Measurements from ENCODE around the gene CEMP1. TPM values are rescaled to one million over a fixed set of nuclear protein-coding genes. Genes with fewer than 3 reads are reported as not detected.
A peak's percentile ranks its signal among the peaks of the same experiment; 100 is the strongest.

The CEMP1 gene
- total RNA-seq, 1 experiment from 2014 or later, result not detected

GRCh38 chr16:2520097-2520783 lies 11.0 kb downstream of the CEMP1 start, which contains the start of gene AMDHD2:
Gene AMDHD2, plus strand, starts transcription at chr16:2520371. Its CDS starts 88 bp downstream, at chr16:2520459.
- Histone ChIP-seq H3K27me3 (replicated peaks; ENCODE audit: insufficient read depth, low read depth, low read length, poor library complexity) (no peaks in the 10 kb centered on the region), H3K27ac (ENCODE audit: low read depth, low read length, poor library complexity, severe bottlenecking) (peak within 1 kb of the TSS; percentile 77), H3K9me3 (ENCODE audit: low read depth, low read length, poor library complexity, severe bottlenecking) (no peaks in the 10 kb centered on the region), H3K4me3 (ENCODE audit: low read depth, low read length, poor library complexity, severe bottlenecking) (peak within 1 kb of the TSS; percentile 65), H3K4me1 (ENCODE audit: insufficient read depth, low read length, poor library complexity, severe bottlenecking) (peaks cover 12% of the 10 kb centered on the region), H3K36me3 (ENCODE audit: insufficient read depth, low read length, poor library complexity, severe bottlenecking) (peaks cover 11% of the 10 kb centered on the region)
- BruUV-seq (replicated peaks), result no TSS peak
- intact Hi-C loops (cut with micrococcal nuclease; ENCODE audit: unreplicated experiment), result no loop called here
- ChIA-PET CTCF (interaction anchor here (1.0 kb wide), 1 partner anchor 18 kb away, joined by 4 read pairs; no protein-coding TSS in a partner anchor), POLR2A (ENCODE audit: low non-redundant PET) (interaction anchor here (0.6 kb wide), 2 partner anchors 24 to 368 kb away, joined by 3 to 26 read pairs; no protein-coding TSS in a partner anchor)
- DNase-seq (ENCODE audit: low spot score), result peak; percentile 94
- TF ChIP-seq CTCF (conservative IDR thresholded peaks at IDR 0.05; ENCODE audit: low read depth, low read length) (no peak), EZH2 (IDR thresholded peaks at IDR 0.05; ENCODE audit: borderline replicate concordance, low read depth, low read length, poor library complexity, severe bottlenecking) (no peak)

- ChIA-PET POLR2A (ENCODE audit: low non-redundant PET) (interaction anchor here (0.6 kb wide), 2 partner anchors 25 to 367 kb away, joined by 3 to 26 read pairs; no protein-coding TSS in a partner anchor), CTCF (interaction anchor here (1.0 kb wide), 1 partner anchor 18 kb away, joined by 4 read pairs; no protein-coding TSS in a partner anchor)
- TF ChIP-seq CTCF (conservative IDR thresholded peaks at IDR 0.05; ENCODE audit: low read depth, low read length) (no peak), EZH2 (IDR thresholded peaks at IDR 0.05; ENCODE audit: borderline replicate concordance, low read depth, low read length, poor library complexity, severe bottlenecking) (no peak)
- no peak for DNase-seq (ENCODE audit: low spot score)
- Histone ChIP-seq H3K36me3 (ENCODE audit: insufficient read depth, low read length, poor library complexity, severe bottlenecking) (peaks cover 9% of the 10 kb centered on the region), H3K9me3 (ENCODE audit: low read depth, low read length, poor library complexity, severe bottlenecking) (no peaks in the 10 kb centered on the region), H3K4me3 (ENCODE audit: low read depth, low read length, poor library complexity, severe bottlenecking) (peak overlapping the region; percentile 65), H3K4me1 (ENCODE audit: insufficient read depth, low read length, poor library complexity, severe bottlenecking) (peaks cover 15% of the 10 kb centered on the region), H3K27ac (ENCODE audit: low read depth, low read length, poor library complexity, severe bottlenecking) (no peak overlapping the region), H3K27me3 (replicated peaks; ENCODE audit: insufficient read depth, low read depth, low read length, poor library complexity) (no peaks in the 10 kb centered on the region)
- intact Hi-C loops (cut with micrococcal nuclease; ENCODE audit: unreplicated experiment), result no loop called here
- BruUV-seq (replicated peaks), result no TSS peak
Measured at GRCh38 chr16:2519711-2520080, 11.5 kb downstream of the CEMP1 start.

GRCh38 chr16:2518823-2519710 lies 12.1 kb downstream of the CEMP1 start:
- ChIA-PET POLR2A (ENCODE audit: low non-redundant PET) (no interaction called here), CTCF (no interaction called here)
- no TSS peak for BruUV-seq (replicated peaks)
- H3K4me1 ChIP-seq (ENCODE audit: insufficient read depth, low read length, poor library complexity, severe bottlenecking), result peaks cover 15% of the 10 kb centered on the region
- intact Hi-C loops (cut with micrococcal nuclease; ENCODE audit: unreplicated experiment), result no loop called here
- no peaks in the 10 kb centered on the region for H3K9me3 ChIP-seq (ENCODE audit: low read depth, low read length, poor library complexity, severe bottlenecking)
- TF ChIP-seq CTCF (conservative IDR thresholded peaks at IDR 0.05; ENCODE audit: low read depth, low read length) (no peak), EZH2 (IDR thresholded peaks at IDR 0.05; ENCODE audit: borderline replicate concordance, low read depth, low read length, poor library complexity, severe bottlenecking) (no peak)
- DNase-seq (ENCODE audit: low spot score), result no peak
- H3K36me3 ChIP-seq (ENCODE audit: insufficient read depth, low read length, poor library complexity, severe bottlenecking), result peaks cover 3% of the 10 kb centered on the region
- H3K27me3 ChIP-seq (replicated peaks; ENCODE audit: insufficient read depth, low read depth, low read length, poor library complexity), result no peaks in the 10 kb centered on the region
- peak overlapping the region; percentile 65 for H3K4me3 ChIP-seq (ENCODE audit: low read depth, low read length, poor library complexity, severe bottlenecking)
- no peak overlapping the region for H3K27ac ChIP-seq (ENCODE audit: low read depth, low read length, poor library complexity, severe bottlenecking)
